Measurements from ENCODE around the gene IFT172. TPM values are rescaled to one million over a fixed set of nuclear protein-coding genes. Genes with fewer than 3 reads are reported as not detected.

IFT172 gene
- total and polyA plus RNA-seq, 2 donors (not counting 3 experiments of a cell fraction or from before 2014, with no cell fraction given) = 29.4 to 34.1 TPM

DNA sequence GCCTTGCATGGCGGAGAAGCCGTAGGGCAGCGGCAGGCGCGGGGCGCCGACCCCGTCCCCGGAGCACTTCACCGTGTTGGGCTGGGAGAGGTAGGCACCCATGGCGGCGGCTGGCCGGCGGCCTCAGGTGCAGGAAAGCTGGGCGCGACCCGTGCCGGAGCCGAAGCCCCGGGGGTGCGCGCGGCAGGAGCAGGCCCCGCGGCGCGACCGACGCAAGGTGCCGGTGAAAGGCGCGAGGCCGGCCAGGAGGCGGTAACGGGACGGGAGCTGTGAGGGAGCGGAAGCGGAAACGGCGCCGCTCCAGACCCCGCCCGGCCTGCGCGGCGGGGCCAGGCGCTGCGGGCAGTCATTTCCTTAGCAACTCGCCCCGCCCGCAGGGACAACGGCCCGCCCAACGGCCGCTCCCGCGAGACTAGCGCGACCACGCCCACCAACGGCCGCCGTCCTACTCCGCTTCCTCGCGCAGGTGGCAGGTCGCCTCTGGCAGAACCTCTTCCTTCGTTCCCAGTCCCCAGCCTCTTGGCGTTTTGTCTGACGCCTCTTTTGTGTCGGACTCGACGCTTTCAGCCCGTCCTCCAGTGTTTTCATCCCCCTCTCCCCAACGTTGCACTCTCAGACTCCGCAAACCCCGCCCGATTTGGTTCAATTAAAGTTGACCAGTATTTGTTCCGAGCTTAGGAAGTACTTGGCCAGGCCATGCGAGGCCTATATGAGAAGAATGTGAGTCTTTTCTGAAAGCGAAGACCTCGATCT lies 80.0 kb downstream of the IFT172 start, which contains the start of gene PPM1G:
PPM1G (minus strand) TSS at position 271 of the 753 bp plus-strand sequence; CDS start at position 102, 169 bp downstream.
- DNase-seq (ENCODE audit: low read depth, low spot score) (peak; percentile 97), FAIRE-seq (peak; percentile 90)
- Histone ChIP-seq H3K27me3 (ENCODE audit: control insufficient read depth in 2 of 2, insufficient read depth in 2 of 2, low read length in 2 of 2) (peaks cover 1 to 5% of the 10 kb centered on the region in 2 experiments), H3K4me3 (replicated peaks in 1 of 3; ENCODE audit: insufficient read depth in 1 of 3, low read depth in 1 of 3, low read length in 3 of 3) (peak within 1 kb of the TSS; percentile 71 to 90 (median 84)), H3K9ac (replicated peaks; ENCODE audit: extremely low read depth, insufficient read depth, low read length) (peak within 1 kb of the TSS; percentile 85), H3K9me3 (replicated peaks; ENCODE audit: control insufficient read depth, insufficient read depth, low read length) (no peaks in the 10 kb centered on the region), H3K36me3 (ENCODE audit: control insufficient read depth in 2 of 2, extremely low read depth in 1 of 2, insufficient read depth in 2 of 2, low read length in 2 of 2) (peaks cover 0 to 6% of the 10 kb centered on the region in 2 experiments), H2AFZ (ENCODE audit: low read depth, low read length) (peak within 1 kb of the TSS; percentile 99), H3K4me1 (ENCODE audit: control insufficient read depth, extremely low read depth, insufficient read depth, low read length) (peaks cover 20% of the 10 kb centered on the region), H3K4me2 (ENCODE audit: insufficient read depth, low read length) (peak within 1 kb of the TSS; percentile 99), H4K20me1 (replicated peaks; ENCODE audit: control insufficient read depth, extremely low read depth, insufficient read depth, low read length) (peaks cover 2% of the 10 kb centered on the region), H3K9me1 (replicated peaks; ENCODE audit: control insufficient read depth, extremely low read depth, insufficient read depth, low read length) (no peaks in the 10 kb centered on the region), H3K27ac (ENCODE audit: insufficient read depth, low read depth, low read length) (peak within 1 kb of the TSS; percentile 73), H3K79me2 (ENCODE audit: control insufficient read depth, insufficient read depth, low read length) (peaks cover 47% of the 10 kb centered on the region)
- ChIA-PET CTCF (interaction anchor here (0.7 to 4.3 kb wide), 12 partner anchors 9 to 273 kb away, joined by 3 to 75 read pairs (median 3); partner anchors contain the start of genes GTF3C2, NRBP1, SLC4A1AP and SUPT7L), POLR2A (interaction anchor here (0.7 to 2.9 kb wide), 2 partner anchors 19 to 54 kb away, joined by 4 to 18 read pairs; partner anchors contain the start of gene NRBP1)
- TF ChIP-seq MAX (IDR thresholded peaks at IDR 0.05; ENCODE audit: insufficient read depth, insufficient read length) (peak; percentile 1), JUN (IDR thresholded peaks at IDR 0.05; ENCODE audit: borderline replicate concordance, insufficient read depth, insufficient read length, low read depth) (no peak), POLR2A (IDR thresholded peaks at IDR 0.05; ENCODE audit: low read depth, low read length) (peak; percentile 98), FOS (IDR thresholded peaks at IDR 0.05; ENCODE audit: borderline replicate concordance, insufficient read depth, low read length) (no peak), POLR2AphosphoS5 (IDR thresholded peaks at IDR 0.05; ENCODE audit: insufficient read depth, low read depth, low read length) (peak; percentile 99)
- dilution Hi-C loops (cut with MboI; ENCODE audit: extremely low pct_ligation_motif_present, low sequenced_read_pairs) (no loop called here), intact Hi-C loops (cut with micrococcal nuclease) (loop anchor here (1.0 to 5.0 kb wide), 4 partner anchors 19 to 220 kb away; partner anchors contain the start of genes CCDC121, GPN1, IFT172 and NRBP1)
- BruUV-seq (replicated peaks) = TSS peak; percentile 92
